HL-60 (cell line): ENCODE results near the gene CEP63.

Experiments
- CTCF ChIP-seq: IDR thresholded peaks from one replicate; pipeline ENCODE4 v1.5.1; 2011; ENCODE audit warnings: low read length, control low read depth, inconsistent platforms; ENCODE audit not compliant: insufficient read depth
- GABPA ChIP-seq: IDR thresholded peaks from 2 replicates; pipeline ENCODE4 v1.6.1; 2012; ENCODE audit warnings: low read depth
- POLR2AphosphoS5 ChIP-seq: IDR thresholded peaks from 2 replicates; pipeline ENCODE4 v1.6.1; 2012; ENCODE audit warnings: low read depth
- TF ChIP-seq, protein P1 (sequence below): IDR thresholded peaks from 2 replicates; pipeline ENCODE4 v1.6.1; 2012; ENCODE audit warnings: low read depth; ENCODE audit not compliant: insufficient replicate concordance

- TF ChIP-seq CTCF = no peak
- no peak for TF ChIP-seq POLR2AphosphoS5
- TF ChIP-seq, protein P1, sequence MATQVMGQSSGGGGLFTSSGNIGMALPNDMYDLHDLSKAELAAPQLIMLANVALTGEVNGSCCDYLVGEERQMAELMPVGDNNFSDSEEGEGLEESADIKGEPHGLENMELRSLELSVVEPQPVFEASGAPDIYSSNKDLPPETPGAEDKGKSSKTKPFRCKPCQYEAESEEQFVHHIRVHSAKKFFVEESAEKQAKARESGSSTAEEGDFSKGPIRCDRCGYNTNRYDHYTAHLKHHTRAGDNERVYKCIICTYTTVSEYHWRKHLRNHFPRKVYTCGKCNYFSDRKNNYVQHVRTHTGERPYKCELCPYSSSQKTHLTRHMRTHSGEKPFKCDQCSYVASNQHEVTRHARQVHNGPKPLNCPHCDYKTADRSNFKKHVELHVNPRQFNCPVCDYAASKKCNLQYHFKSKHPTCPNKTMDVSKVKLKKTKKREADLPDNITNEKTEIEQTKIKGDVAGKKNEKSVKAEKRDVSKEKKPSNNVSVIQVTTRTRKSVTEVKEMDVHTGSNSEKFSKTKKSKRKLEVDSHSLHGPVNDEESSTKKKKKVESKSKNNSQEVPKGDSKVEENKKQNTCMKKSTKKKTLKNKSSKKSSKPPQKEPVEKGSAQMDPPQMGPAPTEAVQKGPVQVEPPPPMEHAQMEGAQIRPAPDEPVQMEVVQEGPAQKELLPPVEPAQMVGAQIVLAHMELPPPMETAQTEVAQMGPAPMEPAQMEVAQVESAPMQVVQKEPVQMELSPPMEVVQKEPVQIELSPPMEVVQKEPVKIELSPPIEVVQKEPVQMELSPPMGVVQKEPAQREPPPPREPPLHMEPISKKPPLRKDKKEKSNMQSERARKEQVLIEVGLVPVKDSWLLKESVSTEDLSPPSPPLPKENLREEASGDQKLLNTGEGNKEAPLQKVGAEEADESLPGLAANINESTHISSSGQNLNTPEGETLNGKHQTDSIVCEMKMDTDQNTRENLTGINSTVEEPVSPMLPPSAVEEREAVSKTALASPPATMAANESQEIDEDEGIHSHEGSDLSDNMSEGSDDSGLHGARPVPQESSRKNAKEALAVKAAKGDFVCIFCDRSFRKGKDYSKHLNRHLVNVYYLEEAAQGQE = no peak
- no peak for TF ChIP-seq GABPA
These were observed 117.6 kb downstream of the CEP63 start for GRCh38 chr3:134603480-134603879.
